Measurements from ENCODE around the gene FAM3C.

GRCh38 chr7:121379930-121380329 is 16.2 kb downstream of the FAM3C start:
- TF ChIP-seq CTCF (IDR thresholded peaks at IDR 0.05 in 2 of 3, conservative IDR thresholded peaks at IDR 0.05 in 1 of 3; ENCODE audit: borderline replicate concordance in 1 of 3, insufficient read depth in 1 of 3, low read depth in 2 of 3, low read length in 2 of 3): no peak
- no peak for TF ChIP-seq POLR2A (IDR thresholded peaks at IDR 0.05; ENCODE audit: borderline replicate concordance, extremely low read depth, insufficient read depth, insufficient read length)
- no peak for TF ChIP-seq EZH2 (IDR thresholded peaks at IDR 0.05)
- TF ChIP-seq POLR2AphosphoS5 (IDR thresholded peaks at IDR 0.05; ENCODE audit: low read depth, low read length): no peak
- no peak for TF ChIP-seq ATF3 (IDR thresholded peaks at IDR 0.05)
- TF ChIP-seq ZBTB33 (IDR thresholded peaks at IDR 0.05; ENCODE audit: extremely low read depth, insufficient replicate concordance, low read length): no peak
- no peak for TF ChIP-seq EGR1 (IDR thresholded peaks at IDR 0.05; ENCODE audit: low read depth)
- TF ChIP-seq MAX (IDR thresholded peaks at IDR 0.05): no peak
- no peak for TF ChIP-seq CEBPB (IDR thresholded peaks at IDR 0.05; ENCODE audit: low read depth)
- no peak for TF ChIP-seq EZH2phosphoT487 (IDR thresholded peaks at IDR 0.05; ENCODE audit: borderline replicate concordance)
- no peak for TF ChIP-seq RAD21 (IDR thresholded peaks at IDR 0.05; ENCODE audit: low read depth)
